Hepatocyte (in vitro differentiated cells): ENCODE data around the gene HIGD1C.
"Not testable (repeated sequence)": the region's sequence is repeated elsewhere in the genome, so short reads cannot be mapped to it uniquely, and the experiment has no call there.

Source experiments
- EZH2 ChIP-seq: fragments of 200-600 bp; sonication (generic); IDR thresholded peaks from 2 replicates; pipeline ENCODE4 v1.6.1; 2016; ENCODE audit warnings: antibody characterized with exemption, mild to moderate bottlenecking, borderline replicate concordance
- EZH2phosphoT487 ChIP-seq: fragments of 200-600 bp; sonication (generic); IDR thresholded peaks from one replicate; pipeline ENCODE4 v1.6.1; 2018; ENCODE audit warnings: antibody characterized with exemption, mild to moderate bottlenecking, low read depth, moderate library complexity; ENCODE audit not compliant: unreplicated experiment, severe bottlenecking
- TF ChIP-seq, protein P1 (sequence below): fragments of 200-600 bp; sonication (generic); IDR thresholded peaks from 2 replicates; pipeline ENCODE4 v1.5.1; 2016; ENCODE audit warnings: antibody characterized with exemption, mild to moderate bottlenecking; ENCODE audit not compliant: poor library complexity

DNA sequence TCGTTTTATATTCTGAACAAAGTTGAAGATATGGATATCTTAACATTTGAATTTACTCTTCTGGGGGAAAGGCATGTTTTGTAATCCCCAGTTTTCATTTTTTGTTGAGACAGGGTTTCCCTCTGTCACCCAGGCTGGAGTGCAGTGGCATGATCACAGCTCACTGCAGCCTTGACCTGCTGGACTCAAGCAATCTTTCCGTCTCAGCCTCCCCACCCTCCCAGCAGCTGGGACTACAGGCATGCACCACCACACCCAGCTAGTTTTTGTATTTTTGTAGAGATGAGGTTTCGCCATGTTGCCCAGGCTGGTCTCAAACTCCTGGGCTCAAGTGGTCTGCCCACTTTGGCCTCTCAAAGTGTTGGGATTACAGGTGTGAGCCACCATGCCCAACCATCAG, 25.4 kb upstream of the HIGD1C start:
- TF ChIP-seq, protein P1, sequence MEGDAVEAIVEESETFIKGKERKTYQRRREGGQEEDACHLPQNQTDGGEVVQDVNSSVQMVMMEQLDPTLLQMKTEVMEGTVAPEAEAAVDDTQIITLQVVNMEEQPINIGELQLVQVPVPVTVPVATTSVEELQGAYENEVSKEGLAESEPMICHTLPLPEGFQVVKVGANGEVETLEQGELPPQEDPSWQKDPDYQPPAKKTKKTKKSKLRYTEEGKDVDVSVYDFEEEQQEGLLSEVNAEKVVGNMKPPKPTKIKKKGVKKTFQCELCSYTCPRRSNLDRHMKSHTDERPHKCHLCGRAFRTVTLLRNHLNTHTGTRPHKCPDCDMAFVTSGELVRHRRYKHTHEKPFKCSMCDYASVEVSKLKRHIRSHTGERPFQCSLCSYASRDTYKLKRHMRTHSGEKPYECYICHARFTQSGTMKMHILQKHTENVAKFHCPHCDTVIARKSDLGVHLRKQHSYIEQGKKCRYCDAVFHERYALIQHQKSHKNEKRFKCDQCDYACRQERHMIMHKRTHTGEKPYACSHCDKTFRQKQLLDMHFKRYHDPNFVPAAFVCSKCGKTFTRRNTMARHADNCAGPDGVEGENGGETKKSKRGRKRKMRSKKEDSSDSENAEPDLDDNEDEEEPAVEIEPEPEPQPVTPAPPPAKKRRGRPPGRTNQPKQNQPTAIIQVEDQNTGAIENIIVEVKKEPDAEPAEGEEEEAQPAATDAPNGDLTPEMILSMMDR: not testable (repeated sequence)
- TF ChIP-seq EZH2phosphoT487, EZH2: not testable (repeated sequence)
